Measurements from ENCODE around the gene PSKH1.

Gene PSKH1

DNA sequence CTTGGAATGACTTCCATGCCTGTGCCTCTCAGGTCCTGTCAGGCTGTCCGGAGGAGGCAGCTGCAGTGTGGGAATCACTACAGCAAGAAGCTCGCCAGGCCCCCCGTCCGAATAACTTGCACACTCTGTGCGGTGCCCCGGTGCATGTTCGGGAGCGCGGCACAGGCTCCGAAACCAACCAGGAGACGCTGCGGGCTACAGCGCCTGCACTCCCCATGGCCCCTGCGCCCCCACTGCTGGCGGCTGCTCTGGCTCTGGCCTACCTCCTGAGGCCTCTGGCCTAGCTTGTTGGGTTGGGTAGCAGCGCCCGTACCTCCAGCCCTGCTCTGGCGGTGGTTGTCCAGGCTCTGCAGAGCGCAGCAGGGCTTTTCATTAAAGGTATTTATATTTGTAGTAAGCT, 7.1 kb upstream of the PSKH1 start:
- Histone ChIP-seq H3K4me1 (ENCODE audit: control insufficient read depth, insufficient read depth, low read length) (no peaks in the 10 kb centered on the region), H3K4me3 (ENCODE audit: insufficient read depth, low read depth, low read length) (no peak overlapping the region), H3K27ac (ENCODE audit: insufficient read depth, low read depth, low read length, poor library complexity, severe bottlenecking) (no peak overlapping the region), H3K9me3 (ENCODE audit: control insufficient read depth, low read length) (no peaks in the 10 kb centered on the region), H3K36me3 (ENCODE audit: control insufficient read depth, insufficient read depth, low read length) (peaks cover 10% of the 10 kb centered on the region), H3K27me3 (ENCODE audit: control insufficient read depth, insufficient read depth, low read length, poor library complexity, severe bottlenecking) (no peaks in the 10 kb centered on the region)
- WGBS, 2 experiments, result 94% methylated on average over 19 of the region's 19 CpGs

- Histone ChIP-seq H3K9me3 (ENCODE audit: control insufficient read depth, low read length) (no peaks in the 10 kb centered on the region), H3K36me3 (ENCODE audit: control insufficient read depth, insufficient read depth, low read length) (peaks cover 10% of the 10 kb centered on the region), H3K27ac (ENCODE audit: insufficient read depth, low read depth, low read length, poor library complexity, severe bottlenecking) (no peak overlapping the region), H3K4me1 (ENCODE audit: control insufficient read depth, insufficient read depth, low read length) (no peaks in the 10 kb centered on the region), H3K4me3 (ENCODE audit: insufficient read depth, low read depth, low read length) (no peak overlapping the region), H3K27me3 (ENCODE audit: control insufficient read depth, insufficient read depth, low read length, poor library complexity, severe bottlenecking) (no peaks in the 10 kb centered on the region)
- WGBS, 2 experiments, result 88 to 89% methylated on average over 5 of the region's 5 CpGs
Observed at GRCh38 chr16:67886387-67886786, 6.7 kb upstream of the PSKH1 start.

- no peak overlapping the region for H3K4me3 ChIP-seq (ENCODE audit: insufficient read depth, low read depth, low read length)
- H3K9me3 ChIP-seq (ENCODE audit: control insufficient read depth, low read length), result no peaks in the 10 kb centered on the region
- no peaks in the 10 kb centered on the region for H3K36me3 ChIP-seq (ENCODE audit: control insufficient read depth, insufficient read depth, low read length)
- no peaks in the 10 kb centered on the region for H3K4me1 ChIP-seq (ENCODE audit: control insufficient read depth, insufficient read depth, low read length)
- peak overlapping the region; percentile 32 for H3K27ac ChIP-seq (ENCODE audit: insufficient read depth, low read depth, low read length, poor library complexity, severe bottlenecking)
- no peaks in the 10 kb centered on the region for H3K27me3 ChIP-seq (ENCODE audit: control insufficient read depth, insufficient read depth, low read length, poor library complexity, severe bottlenecking)
- 66 to 77% methylated on average over 3 of the region's 3 CpGs for WGBS, 2 experiments
Observed at GRCh38 chr16:67888331-67888730, 4.7 kb upstream of the PSKH1 start.

GRCh38 chr16:67892375-67892774, 679 bp upstream of the PSKH1 start:
- Histone ChIP-seq H3K4me1 (ENCODE audit: control insufficient read depth, insufficient read depth, low read length) (peaks cover 6% of the 10 kb centered on the region), H3K9me3 (ENCODE audit: control insufficient read depth, low read length) (no peaks in the 10 kb centered on the region), H3K27me3 (ENCODE audit: control insufficient read depth, insufficient read depth, low read length, poor library complexity, severe bottlenecking) (no peaks in the 10 kb centered on the region), H3K27ac (ENCODE audit: insufficient read depth, low read depth, low read length, poor library complexity, severe bottlenecking) (no peak overlapping the region), H3K4me3 (ENCODE audit: insufficient read depth, low read depth, low read length) (peak overlapping the region; percentile 20), H3K36me3 (ENCODE audit: control insufficient read depth, insufficient read depth, low read length) (no peaks in the 10 kb centered on the region)
- 66 to 72% methylated on average over 3 to 4 of the region's 5 CpGs for WGBS, 2 experiments

- Histone ChIP-seq H3K27me3 (ENCODE audit: control insufficient read depth, insufficient read depth, low read length, poor library complexity, severe bottlenecking) (no peaks in the 10 kb centered on the region), H3K36me3 (ENCODE audit: control insufficient read depth, insufficient read depth, low read length) (no peaks in the 10 kb centered on the region), H3K9me3 (ENCODE audit: control insufficient read depth, low read length) (no peaks in the 10 kb centered on the region), H3K4me1 (ENCODE audit: control insufficient read depth, insufficient read depth, low read length) (peaks cover 6% of the 10 kb centered on the region), H3K27ac (ENCODE audit: insufficient read depth, low read depth, low read length, poor library complexity, severe bottlenecking) (peak overlapping the region; percentile 83), H3K4me3 (ENCODE audit: insufficient read depth, low read depth, low read length) (peak overlapping the region; percentile 97)
- 42 to 44% methylated on average over 14 of the region's 14 CpGs for WGBS, 2 experiments
Observed at GRCh38 chr16:67893743-67894399, 817 bp downstream of the PSKH1 start.

- 97 to 98% methylated on average over 3 of the region's 3 CpGs for WGBS, 2 experiments
- Histone ChIP-seq H3K27me3 (ENCODE audit: control insufficient read depth, insufficient read depth, low read length, poor library complexity, severe bottlenecking) (no peaks in the 10 kb centered on the region), H3K27ac (ENCODE audit: insufficient read depth, low read depth, low read length, poor library complexity, severe bottlenecking) (no peak overlapping the region), H3K36me3 (ENCODE audit: control insufficient read depth, insufficient read depth, low read length) (no peaks in the 10 kb centered on the region), H3K4me1 (ENCODE audit: control insufficient read depth, insufficient read depth, low read length) (peaks cover 6% of the 10 kb centered on the region), H3K9me3 (ENCODE audit: control insufficient read depth, low read length) (no peaks in the 10 kb centered on the region), H3K4me3 (ENCODE audit: insufficient read depth, low read depth, low read length) (no peak overlapping the region)
Observed at GRCh38 chr16:67897231-67897630, 4.2 kb downstream of the PSKH1 start.

- Histone ChIP-seq H3K27me3 (ENCODE audit: control insufficient read depth, insufficient read depth, low read length, poor library complexity, severe bottlenecking) (no peaks in the 10 kb centered on the region), H3K4me1 (ENCODE audit: control insufficient read depth, insufficient read depth, low read length) (no peaks in the 10 kb centered on the region), H3K27ac (ENCODE audit: insufficient read depth, low read depth, low read length, poor library complexity, severe bottlenecking) (no peak overlapping the region), H3K9me3 (ENCODE audit: control insufficient read depth, low read length) (no peaks in the 10 kb centered on the region), H3K36me3 (ENCODE audit: control insufficient read depth, insufficient read depth, low read length) (no peaks in the 10 kb centered on the region), H3K4me3 (ENCODE audit: insufficient read depth, low read depth, low read length) (no peak overlapping the region)
- 91 to 93% methylated on average over 5 of the region's 5 CpGs for WGBS, 2 experiments
Observed at GRCh38 chr16:67901734-67902133, 8.7 kb downstream of the PSKH1 start.

DNA sequence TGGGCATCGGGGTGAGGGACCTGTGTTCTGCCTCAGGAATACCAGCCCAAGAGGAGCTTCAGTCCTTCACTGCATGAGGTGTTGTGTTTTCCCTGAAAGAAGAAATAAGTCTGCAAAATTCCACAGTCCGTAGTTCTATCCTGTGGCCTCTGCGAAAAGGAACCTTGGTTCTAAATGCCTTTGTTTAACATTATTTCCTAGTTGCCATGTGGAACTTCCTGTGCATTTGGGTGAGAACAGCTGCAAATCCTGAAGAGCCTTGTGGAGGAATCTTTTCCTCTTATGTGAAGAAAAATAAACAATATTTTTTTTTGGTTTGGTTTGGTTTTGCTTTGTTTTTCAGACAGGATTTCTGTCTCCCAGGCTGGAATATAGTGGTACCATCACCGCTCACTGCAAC, 9.8 kb downstream of the PSKH1 start:
- Histone ChIP-seq H3K27ac (ENCODE audit: insufficient read depth, low read depth, low read length, poor library complexity, severe bottlenecking) (no peak overlapping the region), H3K27me3 (ENCODE audit: control insufficient read depth, insufficient read depth, low read length, poor library complexity, severe bottlenecking) (no peaks in the 10 kb centered on the region), H3K9me3 (ENCODE audit: control insufficient read depth, low read length) (no peaks in the 10 kb centered on the region), H3K4me1 (ENCODE audit: control insufficient read depth, insufficient read depth, low read length) (no peaks in the 10 kb centered on the region), H3K36me3 (ENCODE audit: control insufficient read depth, insufficient read depth, low read length) (no peaks in the 10 kb centered on the region), H3K4me3 (ENCODE audit: insufficient read depth, low read depth, low read length) (no peak overlapping the region)
- 92 to 96% methylated on average over 4 of the region's 4 CpGs for WGBS, 2 experiments

DNA sequence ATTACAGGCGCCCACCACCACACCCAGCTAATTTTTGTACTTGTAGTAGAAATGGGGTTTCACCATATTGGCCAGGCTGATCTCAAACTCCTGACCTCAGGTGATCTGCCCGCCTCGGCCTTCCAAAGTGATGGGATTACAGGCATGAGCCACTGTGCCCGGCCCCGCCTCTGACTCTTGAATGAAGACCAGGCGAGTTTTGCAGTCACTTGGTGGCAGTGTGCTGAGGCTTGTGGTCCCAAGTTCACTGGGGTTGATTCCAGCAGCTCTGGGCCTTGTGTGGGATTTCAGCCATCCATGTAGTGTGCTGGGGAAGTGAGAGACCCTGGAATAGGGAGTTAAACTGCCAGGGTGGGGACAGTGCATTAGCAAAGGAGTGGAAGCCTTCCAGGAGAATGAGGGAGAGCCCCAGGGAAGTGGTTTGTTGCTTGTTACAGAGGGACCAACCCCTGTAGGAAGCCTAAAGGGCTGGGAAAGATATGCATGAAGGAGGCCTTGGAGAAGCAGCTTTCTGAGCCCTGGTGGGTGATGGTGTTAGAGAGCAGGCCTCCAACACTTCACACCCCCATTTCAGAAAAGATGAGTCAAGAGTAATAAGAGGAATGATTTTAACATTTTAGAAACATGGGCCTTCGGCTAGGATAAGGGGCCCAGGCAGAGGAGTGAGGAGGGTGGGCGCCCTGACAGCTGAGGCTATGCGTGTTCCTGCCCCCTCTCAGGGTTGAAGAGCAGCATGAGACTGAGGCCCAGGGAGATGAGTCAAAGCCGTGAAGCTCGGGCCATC, 14.5 kb downstream of the PSKH1 start:
- Histone ChIP-seq H3K4me3 (ENCODE audit: insufficient read depth, low read depth, low read length) (no peak overlapping the region), H3K4me1 (ENCODE audit: control insufficient read depth, insufficient read depth, low read length) (no peaks in the 10 kb centered on the region), H3K27me3 (ENCODE audit: control insufficient read depth, insufficient read depth, low read length, poor library complexity, severe bottlenecking) (no peaks in the 10 kb centered on the region), H3K27ac (ENCODE audit: insufficient read depth, low read depth, low read length, poor library complexity, severe bottlenecking) (no peak overlapping the region), H3K9me3 (ENCODE audit: control insufficient read depth, low read length) (no peaks in the 10 kb centered on the region), H3K36me3 (ENCODE audit: control insufficient read depth, insufficient read depth, low read length) (peaks cover 12% of the 10 kb centered on the region)
- 89% methylated on average over 11 of the region's 11 CpGs for WGBS, 2 experiments

GRCh38 chr16:67909056-67909742, 16.1 kb downstream of the PSKH1 start:
- no peaks in the 10 kb centered on the region for H3K27me3 ChIP-seq (ENCODE audit: control insufficient read depth, insufficient read depth, low read length, poor library complexity, severe bottlenecking)
- no peaks in the 10 kb centered on the region for H3K4me1 ChIP-seq (ENCODE audit: control insufficient read depth, insufficient read depth, low read length)
- 96 to 97% methylated on average over 36 of the region's 36 CpGs for WGBS, 2 experiments
- H3K27ac ChIP-seq (ENCODE audit: insufficient read depth, low read depth, low read length, poor library complexity, severe bottlenecking), result no peak overlapping the region
- no peaks in the 10 kb centered on the region for H3K9me3 ChIP-seq (ENCODE audit: control insufficient read depth, low read length)
- H3K4me3 ChIP-seq (ENCODE audit: insufficient read depth, low read depth, low read length), result no peak overlapping the region
- peaks cover 12% of the 10 kb centered on the region for H3K36me3 ChIP-seq (ENCODE audit: control insufficient read depth, insufficient read depth, low read length)

All from ectodermal cell (in vitro differentiated cells).